ENCODE results near the gene MRPS18C.
"Not testable (repeated sequence)": the region's sequence is repeated elsewhere in the genome, so short reads cannot be mapped to it uniquely, and the experiment has no call there.

The MRPS18C gene

GRCh38 chr4:83455281-83456183, at the start of gene MRPS18C, which contains the start of gene HELQ:
TSS of gene MRPS18C (plus strand) at chr4:83456058. CDS start at chr4:83456078, 20 bp downstream.
TSS of gene HELQ (minus strand) at chr4:83455823. CDS start at chr4:83455693, 130 bp downstream.
- DNase-seq: peak; percentile 97

GRCh38 chr4:83408908-83409307, 47.0 kb upstream of the MRPS18C start:
- DNase-seq: no peak

- DNase-seq: no peak
These were observed 42.2 kb upstream of the MRPS18C start for GRCh38 chr4:83413676-83414075.

- no peak for DNase-seq
These were observed 38.3 kb upstream of the MRPS18C start for GRCh38 chr4:83417566-83417965.

- no peak for DNase-seq
These were observed 37.6 kb upstream of the MRPS18C start for GRCh38 chr4:83418211-83418610.

GRCh38 chr4:83431200-83431599, 24.7 kb upstream of the MRPS18C start:
- no peak for DNase-seq

GRCh38 chr4:83436680-83437079, 19.2 kb upstream of the MRPS18C start:
- DNase-seq: no peak

- no peak for DNase-seq
These were observed 17.1 kb upstream of the MRPS18C start for GRCh38 chr4:83438719-83439118.

- DNase-seq: no peak
These were observed 15.6 kb upstream of the MRPS18C start for GRCh38 chr4:83440148-83440814.

GRCh38 chr4:83440899-83441298, 15.0 kb upstream of the MRPS18C start:
- no peak for DNase-seq

GRCh38 chr4:83449009-83449408, 6.8 kb upstream of the MRPS18C start:
- no peak for DNase-seq

GRCh38 chr4:83454686-83455085, 1.2 kb upstream of the MRPS18C start:
- DNase-seq: no peak

GRCh38 chr4:83456184-83456501, 285 bp downstream of the MRPS18C start:
- no peak for DNase-seq

- DNase-seq: no peak
These were observed 17.6 kb downstream of the MRPS18C start for GRCh38 chr4:83473423-83473822.

GRCh38 chr4:83473966-83474365, 18.1 kb downstream of the MRPS18C start:
- DNase-seq: no peak

- peak; percentile 92 for DNase-seq
These were observed 28.9 kb downstream of the MRPS18C start, which contains the start of gene ABRAXAS1 for GRCh38 chr4:83484500-83485461. TSS of gene ABRAXAS1 (minus strand) at chr4:83485100. CDS start at chr4:83485072, 28 bp downstream.

- DNase-seq: no peak
These were observed 30.7 kb downstream of the MRPS18C start for GRCh38 chr4:83486457-83487129.

GRCh38 chr4:83489711-83490326, 34.0 kb downstream of the MRPS18C start:
- DNase-seq: no peak

- no peak for DNase-seq
These were observed 35.1 kb downstream of the MRPS18C start for GRCh38 chr4:83490876-83491450.

GRCh38 chr4:83496085-83496917, 40.4 kb downstream of the MRPS18C start:
- DNase-seq: not testable (repeated sequence)
